Measurements from ENCODE around the gene C1QTNF9B.

Gene C1QTNF9B

GRCh38 chr13:23865026-23865425, 32.3 kb downstream of the C1QTNF9B start:
- Histone ChIP-seq H3K36me3 (no peaks in the 10 kb centered on the region), H3K4me3 (ENCODE audit: low read depth, low read length) (no peak overlapping the region), H3K27me3 (no peaks in the 10 kb centered on the region), H3K4me1 (no peaks in the 10 kb centered on the region), H3K9me3 (no peaks in the 10 kb centered on the region)
- TF ChIP-seq CTCF (IDR thresholded peaks at IDR 0.05; ENCODE audit: low read depth, low read length): no peak
- DNase-seq: no peak

GRCh38 chr13:23861310-23861709, 36.0 kb downstream of the C1QTNF9B start:
- Histone ChIP-seq H3K9me3 (no peaks in the 10 kb centered on the region), H3K4me3 (ENCODE audit: low read depth, low read length) (no peak overlapping the region), H3K27me3 (no peaks in the 10 kb centered on the region), H3K36me3 (no peaks in the 10 kb centered on the region), H3K4me1 (no peaks in the 10 kb centered on the region)
- no peak for DNase-seq
- TF ChIP-seq CTCF (IDR thresholded peaks at IDR 0.05; ENCODE audit: low read depth, low read length): no peak

- DNase-seq: no peak
- TF ChIP-seq CTCF (IDR thresholded peaks at IDR 0.05; ENCODE audit: low read depth, low read length): no peak
- Histone ChIP-seq H3K9me3 (no peaks in the 10 kb centered on the region), H3K27me3 (no peaks in the 10 kb centered on the region), H3K4me3 (ENCODE audit: low read depth, low read length) (no peak overlapping the region), H3K36me3 (no peaks in the 10 kb centered on the region), H3K4me1 (no peaks in the 10 kb centered on the region)
Measured at GRCh38 chr13:23859904-23860303, 37.4 kb downstream of the C1QTNF9B start.

- H3K4me3 ChIP-seq (ENCODE audit: low read depth, low read length): no peak overlapping the region
- no peaks in the 10 kb centered on the region for H3K27me3 ChIP-seq
- no peak for TF ChIP-seq CTCF (IDR thresholded peaks at IDR 0.05; ENCODE audit: low read depth, low read length)
- H3K36me3 ChIP-seq: no peaks in the 10 kb centered on the region
- H3K4me1 ChIP-seq: no peaks in the 10 kb centered on the region
- H3K9me3 ChIP-seq: no peaks in the 10 kb centered on the region
- DNase-seq: no peak
Measured at GRCh38 chr13:23859455-23859854, 37.8 kb downstream of the C1QTNF9B start.

DNA sequence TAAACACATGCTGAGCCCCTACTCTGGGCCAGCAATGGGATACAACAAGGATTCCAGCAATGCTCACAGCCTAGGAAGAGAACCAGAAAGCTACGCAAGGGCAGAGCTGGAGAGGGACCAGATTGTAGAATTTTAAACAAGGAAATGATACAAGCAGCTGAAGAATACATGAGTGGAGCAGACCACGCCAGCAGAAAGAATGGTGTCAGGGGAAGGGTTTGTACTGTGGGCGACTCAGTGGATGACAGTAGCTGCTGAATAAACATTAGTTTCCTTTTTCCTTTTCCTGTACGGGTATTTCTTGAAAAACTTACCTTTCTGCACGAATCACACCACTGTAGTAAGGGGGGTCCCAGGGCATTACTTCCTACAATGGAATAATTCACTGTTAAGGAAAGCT, 38.8 kb downstream of the C1QTNF9B start:
- Histone ChIP-seq H3K9me3 (no peaks in the 10 kb centered on the region), H3K36me3 (no peaks in the 10 kb centered on the region), H3K27me3 (no peaks in the 10 kb centered on the region), H3K4me3 (ENCODE audit: low read depth, low read length) (no peak overlapping the region), H3K4me1 (no peaks in the 10 kb centered on the region)
- DNase-seq: no peak
- no peak for TF ChIP-seq CTCF (IDR thresholded peaks at IDR 0.05; ENCODE audit: low read depth, low read length)

DNA sequence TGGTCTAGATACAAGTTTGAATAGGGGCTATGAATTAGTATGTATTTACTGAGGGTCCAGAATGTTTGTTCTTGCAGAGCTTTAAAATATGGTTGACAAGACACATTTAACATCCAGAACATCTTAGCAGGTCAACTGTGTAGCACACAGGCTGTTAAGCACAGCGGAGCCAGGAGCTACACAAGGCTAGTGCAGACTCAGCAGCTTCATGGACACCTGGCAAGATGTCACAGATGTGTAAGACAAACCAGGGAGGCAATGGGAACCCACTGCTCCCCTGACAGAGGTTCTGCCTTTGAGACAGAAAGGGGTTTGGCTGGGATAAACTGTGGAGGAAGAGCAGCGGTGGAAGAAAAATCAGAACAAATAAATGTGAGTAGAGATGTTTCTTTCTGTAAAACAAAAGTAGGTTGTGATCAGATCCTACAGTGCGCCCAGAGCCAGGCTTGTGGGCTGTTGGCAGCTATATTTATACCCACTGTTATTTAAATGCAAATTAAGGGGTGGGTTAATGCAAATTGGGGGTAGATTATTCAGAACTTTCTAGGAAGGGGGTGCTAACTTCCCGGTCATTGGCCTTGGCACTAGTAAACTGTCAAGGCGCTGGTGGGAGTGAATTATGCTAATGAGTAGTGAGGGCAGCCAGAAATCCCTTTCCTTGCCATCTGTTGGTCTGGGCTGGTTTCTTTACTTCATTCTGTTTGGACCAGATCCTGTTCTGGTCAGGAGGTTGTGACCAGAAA, 41.1 kb downstream of the C1QTNF9B start:
- Histone ChIP-seq H3K36me3 (no peaks in the 10 kb centered on the region), H3K4me1 (no peaks in the 10 kb centered on the region), H3K4me3 (ENCODE audit: low read depth, low read length) (no peak overlapping the region), H3K9me3 (no peaks in the 10 kb centered on the region), H3K27me3 (no peaks in the 10 kb centered on the region)
- no peak for DNase-seq
- TF ChIP-seq CTCF (IDR thresholded peaks at IDR 0.05; ENCODE audit: low read depth, low read length): no peak
